GM12873 (cell line): ENCODE results near the gene OR5AP2.

ENCODE experiments used
- CTCF ChIP-seq: IDR thresholded peaks from 2 replicates; pipeline ENCODE4 v1.5.1; 2012; ENCODE audit warnings: low read depth, mild to moderate bottlenecking, moderate library complexity, low read length, control low read depth; ENCODE audit not compliant: insufficient read depth; ENCODE audit errors: missing control alignments

The OR5AP2 gene

GRCh38 chr11:56632329-56632728 lies 9.9 kb downstream of the OR5AP2 start:
- no peak for TF ChIP-seq CTCF

- no peak for TF ChIP-seq CTCF
These were observed 16.3 kb downstream of the OR5AP2 start for GRCh38 chr11:56625946-56626345.

GRCh38 chr11:56624661-56625110 lies 17.6 kb downstream of the OR5AP2 start:
- TF ChIP-seq CTCF, result peak; percentile 24

- no peak for TF ChIP-seq CTCF
These were observed 31.1 kb downstream of the OR5AP2 start for GRCh38 chr11:56611174-56611573.
